Measurements from ENCODE around the gene PCDHGB7.
"Not testable (repeated sequence)": the region's sequence is repeated elsewhere in the genome, so short reads cannot be mapped to it uniquely, and the experiment has no call there.

PCDHGB7 gene

GRCh38 chr5:141430332-141431113 lies 13.0 kb downstream of the PCDHGB7 start, which contains the start of gene PCDHGA12:
PCDHGA12 (plus strand) TSS chr5:141430507; CDS start chr5:141430760, 253 bp downstream.
- no peak for DNase-seq (ENCODE audit: low read depth)

GRCh38 chr5:141431286-141431685 lies 13.8 kb downstream of the PCDHGB7 start:
- DNase-seq (ENCODE audit: low read depth) = no peak

DNA sequence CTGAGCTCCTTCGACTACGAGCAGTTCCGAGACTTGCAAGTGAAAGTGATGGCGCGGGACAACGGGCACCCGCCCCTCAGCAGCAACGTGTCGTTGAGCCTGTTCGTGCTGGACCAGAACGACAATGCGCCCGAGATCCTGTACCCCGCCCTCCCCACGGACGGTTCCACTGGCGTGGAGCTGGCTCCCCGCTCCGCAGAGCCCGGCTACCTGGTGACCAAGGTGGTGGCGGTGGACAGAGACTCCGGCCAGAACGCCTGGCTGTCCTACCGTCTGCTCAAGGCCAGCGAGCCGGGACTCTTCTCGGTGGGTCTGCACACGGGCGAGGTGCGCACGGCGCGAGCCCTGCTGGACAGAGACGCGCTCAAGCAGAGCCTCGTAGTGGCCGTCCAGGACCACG lies 14.8 kb downstream of the PCDHGB7 start:
- not testable (repeated sequence) for DNase-seq (ENCODE audit: low read depth)

DNA sequence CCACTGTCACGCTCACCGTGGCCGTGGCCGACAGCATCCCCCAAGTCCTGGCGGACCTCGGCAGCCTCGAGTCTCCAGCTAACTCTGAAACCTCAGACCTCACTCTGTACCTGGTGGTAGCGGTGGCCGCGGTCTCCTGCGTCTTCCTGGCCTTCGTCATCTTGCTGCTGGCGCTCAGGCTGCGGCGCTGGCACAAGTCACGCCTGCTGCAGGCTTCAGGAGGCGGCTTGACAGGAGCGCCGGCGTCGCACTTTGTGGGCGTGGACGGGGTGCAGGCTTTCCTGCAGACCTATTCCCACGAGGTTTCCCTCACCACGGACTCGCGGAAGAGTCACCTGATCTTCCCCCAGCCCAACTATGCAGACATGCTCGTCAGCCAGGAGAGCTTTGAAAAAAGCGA lies 15.2 kb downstream of the PCDHGB7 start:
- not testable (repeated sequence) for DNase-seq (ENCODE audit: low read depth)

DNA sequence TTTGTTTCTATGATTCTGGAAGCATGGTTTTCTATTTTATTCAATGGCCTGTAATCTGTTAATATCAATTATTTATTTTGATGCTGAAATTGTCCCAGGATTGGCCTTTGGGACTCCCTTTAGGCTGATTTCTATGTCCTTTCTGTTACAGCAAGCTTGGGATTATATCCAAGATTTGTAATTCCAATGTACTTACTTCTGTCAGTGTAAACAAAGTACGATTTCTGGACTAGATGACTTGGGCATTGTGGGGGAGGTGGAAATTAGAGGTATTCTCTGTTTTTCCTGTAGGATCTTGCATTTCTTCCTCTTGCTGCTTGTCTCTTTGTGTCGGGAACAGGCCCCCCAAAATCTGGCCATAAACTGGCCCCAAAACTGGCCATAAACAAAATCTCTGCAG lies 16.5 kb downstream of the PCDHGB7 start:
- no peak for DNase-seq (ENCODE audit: low read depth)

GRCh38 chr5:141437221-141437620 lies 19.7 kb downstream of the PCDHGB7 start:
- no peak for DNase-seq (ENCODE audit: low read depth)

- DNase-seq (ENCODE audit: low read depth) = no peak
Measured at GRCh38 chr5:141439411-141440141, 22.1 kb downstream of the PCDHGB7 start.

DNA sequence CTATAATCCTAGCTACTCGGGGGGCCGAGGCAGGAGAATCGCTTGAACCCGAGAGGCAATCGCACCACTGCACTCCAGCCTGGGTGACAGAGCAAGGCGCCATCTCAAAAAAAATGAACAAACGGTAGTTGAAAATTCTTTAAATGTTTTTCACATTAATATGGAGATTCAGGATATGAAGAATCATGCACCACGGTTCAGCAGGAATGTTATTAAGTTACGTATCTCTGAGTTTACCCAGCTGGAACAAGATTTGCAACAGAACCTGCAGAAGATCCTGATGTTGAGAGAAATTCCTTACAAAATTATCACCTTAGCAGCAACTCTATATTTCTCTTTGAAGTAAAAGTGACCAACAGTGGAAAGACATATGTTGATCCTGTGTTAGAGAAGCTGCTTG lies 22.9 kb downstream of the PCDHGB7 start:
- no peak for DNase-seq (ENCODE audit: low read depth)

GRCh38 chr5:141441571-141442170 lies 24.2 kb downstream of the PCDHGB7 start:
- DNase-seq (ENCODE audit: low read depth) = no peak

DNA sequence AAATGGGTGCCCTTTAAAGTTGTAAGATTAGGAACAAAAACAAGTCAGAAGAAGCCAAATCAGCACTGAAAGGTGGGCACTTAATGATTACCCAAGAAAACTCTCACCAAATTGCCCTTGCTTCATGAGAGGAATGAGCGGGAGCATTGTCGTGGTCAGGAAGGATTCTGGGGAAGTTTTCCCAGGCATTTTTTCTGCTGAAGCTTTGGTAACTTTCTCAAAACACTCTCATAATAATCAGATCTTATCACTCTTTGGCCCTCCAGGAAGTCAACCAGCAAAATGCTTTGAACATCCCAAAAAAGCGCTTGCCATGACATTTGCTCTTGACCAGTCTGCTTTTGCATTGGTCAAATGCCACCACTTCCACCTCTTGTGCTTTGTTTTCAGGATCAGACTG lies 47.9 kb downstream of the PCDHGB7 start:
- no peak for DNase-seq (ENCODE audit: low read depth)
